ENCODE results near the gene ZNF410.

Gene ZNF410

DNA sequence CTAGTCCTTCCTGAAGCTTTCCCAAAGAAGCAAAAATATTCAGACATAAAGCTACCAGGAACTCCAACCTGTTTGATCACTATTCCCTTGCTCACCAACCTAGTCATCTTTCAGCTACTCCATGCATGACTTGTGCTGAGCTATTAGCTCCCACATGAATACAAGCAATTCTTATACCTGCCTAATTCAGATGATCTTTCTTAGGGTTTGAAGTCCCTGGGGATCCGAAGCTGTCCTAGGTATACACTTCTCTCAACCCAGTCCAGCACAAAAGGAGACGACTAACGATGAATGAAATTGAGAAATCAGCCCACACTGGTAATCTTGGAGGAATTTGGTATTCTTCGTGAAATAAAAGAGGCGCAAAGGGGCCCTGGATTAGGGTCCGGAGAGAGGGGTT is 35.7 kb upstream of the ZNF410 start:
- in situ Hi-C loops (cut with MboI; ENCODE audit: low pct_unique_long_range_greater_than_20kb, low sequenced_read_pairs, unreplicated experiment) = no loop called here
- TF ChIP-seq, protein P1, sequence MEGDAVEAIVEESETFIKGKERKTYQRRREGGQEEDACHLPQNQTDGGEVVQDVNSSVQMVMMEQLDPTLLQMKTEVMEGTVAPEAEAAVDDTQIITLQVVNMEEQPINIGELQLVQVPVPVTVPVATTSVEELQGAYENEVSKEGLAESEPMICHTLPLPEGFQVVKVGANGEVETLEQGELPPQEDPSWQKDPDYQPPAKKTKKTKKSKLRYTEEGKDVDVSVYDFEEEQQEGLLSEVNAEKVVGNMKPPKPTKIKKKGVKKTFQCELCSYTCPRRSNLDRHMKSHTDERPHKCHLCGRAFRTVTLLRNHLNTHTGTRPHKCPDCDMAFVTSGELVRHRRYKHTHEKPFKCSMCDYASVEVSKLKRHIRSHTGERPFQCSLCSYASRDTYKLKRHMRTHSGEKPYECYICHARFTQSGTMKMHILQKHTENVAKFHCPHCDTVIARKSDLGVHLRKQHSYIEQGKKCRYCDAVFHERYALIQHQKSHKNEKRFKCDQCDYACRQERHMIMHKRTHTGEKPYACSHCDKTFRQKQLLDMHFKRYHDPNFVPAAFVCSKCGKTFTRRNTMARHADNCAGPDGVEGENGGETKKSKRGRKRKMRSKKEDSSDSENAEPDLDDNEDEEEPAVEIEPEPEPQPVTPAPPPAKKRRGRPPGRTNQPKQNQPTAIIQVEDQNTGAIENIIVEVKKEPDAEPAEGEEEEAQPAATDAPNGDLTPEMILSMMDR (IDR thresholded peaks at IDR 0.05; ENCODE audit: extremely low read depth, insufficient read depth, missing control alignments) = no peak
- no peak for DNase-seq (ENCODE audit: low spot score)

DNA sequence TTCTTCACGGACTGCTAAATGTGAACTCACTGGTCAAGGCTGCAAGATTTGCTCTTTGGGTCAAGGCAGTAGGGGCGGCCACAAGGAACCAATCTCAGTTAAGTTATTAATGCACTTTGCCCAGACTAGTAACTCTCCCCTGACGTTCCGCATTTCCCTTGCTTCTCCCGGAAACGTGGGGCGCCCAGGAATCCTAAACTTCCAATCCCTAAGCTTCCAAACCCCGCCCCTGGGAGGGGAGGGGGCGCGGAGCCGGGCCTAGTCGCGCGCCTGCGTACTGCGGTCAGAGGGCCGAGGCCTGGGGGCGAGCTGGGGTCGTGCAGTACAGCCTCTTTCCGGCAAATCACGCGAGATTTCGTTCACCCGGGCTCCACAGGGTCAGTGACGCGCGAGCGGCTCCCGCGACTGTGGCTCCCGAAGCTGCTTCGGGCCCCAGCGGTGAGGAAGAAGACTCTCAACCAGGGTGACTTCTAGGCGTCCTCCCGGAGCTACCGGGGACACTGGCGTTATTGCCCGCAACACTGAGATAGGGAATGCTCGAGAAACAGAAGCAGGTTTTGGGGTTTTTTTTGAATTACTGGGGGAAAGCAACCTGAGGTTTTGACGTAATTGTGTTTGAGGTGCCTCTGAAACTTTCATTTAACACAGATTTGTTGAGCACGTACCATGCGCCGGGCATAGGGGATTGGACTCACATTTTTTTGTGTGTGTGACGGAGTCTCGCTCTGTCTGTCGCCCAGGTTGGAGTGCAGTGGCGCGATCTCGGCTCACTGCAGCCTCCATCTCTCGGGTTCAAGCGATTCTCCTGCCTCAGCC is 34.9 kb upstream of the ZNF410 start, which contains the start of gene PTGR2:
PTGR2 (plus strand) TSS at position 265 of the 816 bp plus-strand sequence. CDS start 7,032 bp downstream, outside the sequence.
- in situ Hi-C loops (cut with MboI; ENCODE audit: low pct_unique_long_range_greater_than_20kb, low sequenced_read_pairs, unreplicated experiment) = no loop called here
- DNase-seq (ENCODE audit: low spot score) = peak; percentile 94
- TF ChIP-seq, protein P1 (IDR thresholded peaks at IDR 0.05; ENCODE audit: extremely low read depth, insufficient read depth, missing control alignments) = no peak

DNA sequence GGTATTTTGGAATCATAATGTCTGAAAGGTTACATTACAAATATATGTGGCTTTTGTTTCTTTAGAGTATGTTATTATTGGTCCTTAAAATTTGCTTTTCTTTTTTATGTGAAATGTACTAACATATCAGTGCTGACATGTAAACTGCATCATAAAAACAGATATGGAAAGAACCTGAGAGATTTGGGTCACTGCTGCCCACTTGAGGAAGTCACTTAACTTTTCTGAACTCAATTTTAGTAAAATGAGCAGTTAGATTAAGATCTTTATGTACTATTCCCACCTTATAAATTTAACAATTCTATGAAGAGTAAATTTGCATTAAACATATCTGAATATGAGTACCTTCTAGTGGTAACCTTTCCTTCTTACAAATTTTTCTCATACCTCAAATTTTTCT is 27.5 kb upstream of the ZNF410 start:
- in situ Hi-C loops (cut with MboI; ENCODE audit: low pct_unique_long_range_greater_than_20kb, low sequenced_read_pairs, unreplicated experiment) = no loop called here

DNA sequence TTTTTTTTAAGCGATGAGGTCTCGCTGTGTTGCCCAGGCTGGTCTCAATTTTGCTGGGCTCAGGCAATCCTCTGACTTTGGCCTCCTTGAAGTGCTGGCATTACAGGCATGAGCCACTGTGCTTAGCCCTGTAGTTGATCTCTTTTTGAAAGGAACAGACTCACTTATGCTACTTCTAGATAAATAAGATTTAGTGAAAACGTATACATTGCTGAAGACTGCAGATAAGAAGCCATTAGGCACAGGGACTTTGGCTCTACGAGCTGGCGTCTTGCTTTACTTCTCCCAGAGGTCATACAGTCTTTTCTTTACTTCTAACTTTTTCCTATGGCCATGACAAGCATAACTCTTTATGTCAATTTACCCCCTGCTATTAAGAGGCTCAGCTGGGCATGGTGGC is 25.6 kb upstream of the ZNF410 start:
- no peak for DNase-seq (ENCODE audit: low spot score)
- in situ Hi-C loops (cut with MboI; ENCODE audit: low pct_unique_long_range_greater_than_20kb, low sequenced_read_pairs, unreplicated experiment) = no loop called here
- TF ChIP-seq, protein P1 (IDR thresholded peaks at IDR 0.05; ENCODE audit: extremely low read depth, insufficient read depth, missing control alignments) = no peak

More for the DNA sequence above, 27.5 kb upstream of the ZNF410 start:
- TF ChIP-seq, protein P1 (IDR thresholded peaks at IDR 0.05; ENCODE audit: extremely low read depth, insufficient read depth, missing control alignments) = no peak
- DNase-seq (ENCODE audit: low spot score) = no peak

DNA sequence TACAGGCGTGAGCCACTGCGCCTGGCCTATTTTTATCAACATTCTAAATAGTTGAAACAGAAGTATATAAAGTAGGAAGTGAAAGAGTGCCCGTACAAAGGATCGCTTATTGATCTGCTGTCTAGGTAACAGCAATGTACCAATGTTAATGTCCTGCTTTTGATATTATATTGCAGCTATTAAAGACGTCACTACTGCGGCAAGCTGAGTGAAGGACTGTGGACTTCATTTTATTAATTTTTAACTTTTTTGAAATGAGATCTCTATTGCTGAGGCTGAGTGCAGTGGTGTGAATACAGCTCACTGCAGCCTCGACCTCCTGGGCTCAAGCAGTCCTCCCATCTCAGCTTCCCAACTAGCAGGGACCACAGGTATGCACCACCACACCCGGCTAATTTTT is 24.2 kb upstream of the ZNF410 start:
- in situ Hi-C loops (cut with MboI; ENCODE audit: low pct_unique_long_range_greater_than_20kb, low sequenced_read_pairs, unreplicated experiment) = no loop called here
- DNase-seq (ENCODE audit: low spot score) = no peak
- TF ChIP-seq, protein P1 (IDR thresholded peaks at IDR 0.05; ENCODE audit: extremely low read depth, insufficient read depth, missing control alignments) = no peak

DNA sequence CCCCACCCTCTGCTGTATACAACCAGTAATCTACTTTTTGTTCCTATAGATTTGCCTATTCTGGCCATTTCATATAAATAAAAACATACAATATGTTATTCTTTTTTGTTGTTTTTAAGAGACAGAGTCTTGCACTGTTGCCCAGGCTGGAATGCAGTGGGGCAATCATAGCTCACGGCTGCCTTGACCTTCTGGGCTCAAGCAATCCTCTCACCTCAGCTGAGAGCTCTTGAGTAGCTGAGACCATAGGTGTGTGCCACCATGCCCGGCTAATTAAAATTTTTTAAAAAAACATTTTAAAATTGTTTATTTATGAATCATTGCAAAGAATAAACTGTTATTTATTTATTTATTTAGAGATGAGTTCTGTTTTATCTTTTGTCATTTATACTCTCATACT is 23.4 kb upstream of the ZNF410 start:
- no peak for DNase-seq (ENCODE audit: low spot score)
- in situ Hi-C loops (cut with MboI; ENCODE audit: low pct_unique_long_range_greater_than_20kb, low sequenced_read_pairs, unreplicated experiment) = no loop called here

More for the DNA sequence above, 23.4 kb upstream of the ZNF410 start:
- TF ChIP-seq, protein P1 (IDR thresholded peaks at IDR 0.05; ENCODE audit: extremely low read depth, insufficient read depth, missing control alignments) = no peak
